Kidney epithelial cell (primary cell): ENCODE measurements around the gene HTR3D. TPM values are rescaled to one million over a fixed set of nuclear protein-coding genes. Genes with fewer than 3 reads are reported as not detected.
A peak's percentile ranks its signal among the peaks of the same experiment; 100 is the strongest.

Experiments
- DNase-seq: peaks from one replicate; pipeline ENCODE4 v3.0.0-alpha.2; 2010; ENCODE audit warnings: low read depth
- H3K27me3 ChIP-seq: 2 replicates; pipeline ENCODE4 v1.6.0; 2011; ENCODE audit warnings: low read length; ENCODE audit not compliant: control insufficient read depth, insufficient read depth
- H3K36me3 ChIP-seq: 2 replicates; pipeline ENCODE4 v1.5.1; 2011; ENCODE audit warnings: low read length; ENCODE audit not compliant: control insufficient read depth, insufficient read depth
- H3K4me3 ChIP-seq: 2 replicates; pipeline ENCODE4 v1.5.1; 2011; ENCODE audit warnings: low read depth, mild to moderate bottlenecking, control low read depth, low read length
- total RNA-seq: library from RNA; depleted of rRNA; stranded (reverse); fragments of >200 nt; gene quantifications from 2 replicates; pipeline ENCODE4 v1.2.3, GENCODE V29; 2015
- TF ChIP-seq, protein P1 (sequence below): IDR thresholded peaks from 2 replicates; pipeline ENCODE4 v1.5.1; 2011; ENCODE audit warnings: mild to moderate bottlenecking, moderate library complexity, low read length, control low read depth, inconsistent platforms; ENCODE audit not compliant: insufficient read depth, poor library complexity, severe bottlenecking

HTR3D gene
- total RNA-seq, 1 donor from 2014 or later: not detected

DNA sequence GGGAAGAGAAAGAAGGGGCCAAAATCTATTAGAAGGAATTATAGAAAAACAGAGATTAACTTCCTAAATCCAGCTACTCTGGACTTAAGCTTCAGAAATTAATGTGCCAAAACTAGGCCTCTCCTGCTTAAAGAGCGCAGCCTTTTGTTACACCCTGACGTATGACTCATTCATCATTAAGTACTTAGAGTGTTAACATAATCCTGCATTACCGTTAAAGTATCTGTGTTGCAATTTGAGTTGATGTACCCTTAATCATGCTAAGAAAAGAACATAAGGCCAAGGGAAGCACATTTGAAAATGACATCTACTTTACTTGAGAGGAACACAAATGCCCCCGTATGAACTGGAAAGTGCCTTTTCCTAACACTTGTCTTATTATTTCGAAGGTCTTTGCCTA is 7.9 kb downstream of the HTR3D start:
- H3K27me3 ChIP-seq: no peaks in the 10 kb centered on the region
- H3K36me3 ChIP-seq: no peaks in the 10 kb centered on the region
- TF ChIP-seq, protein P1, sequence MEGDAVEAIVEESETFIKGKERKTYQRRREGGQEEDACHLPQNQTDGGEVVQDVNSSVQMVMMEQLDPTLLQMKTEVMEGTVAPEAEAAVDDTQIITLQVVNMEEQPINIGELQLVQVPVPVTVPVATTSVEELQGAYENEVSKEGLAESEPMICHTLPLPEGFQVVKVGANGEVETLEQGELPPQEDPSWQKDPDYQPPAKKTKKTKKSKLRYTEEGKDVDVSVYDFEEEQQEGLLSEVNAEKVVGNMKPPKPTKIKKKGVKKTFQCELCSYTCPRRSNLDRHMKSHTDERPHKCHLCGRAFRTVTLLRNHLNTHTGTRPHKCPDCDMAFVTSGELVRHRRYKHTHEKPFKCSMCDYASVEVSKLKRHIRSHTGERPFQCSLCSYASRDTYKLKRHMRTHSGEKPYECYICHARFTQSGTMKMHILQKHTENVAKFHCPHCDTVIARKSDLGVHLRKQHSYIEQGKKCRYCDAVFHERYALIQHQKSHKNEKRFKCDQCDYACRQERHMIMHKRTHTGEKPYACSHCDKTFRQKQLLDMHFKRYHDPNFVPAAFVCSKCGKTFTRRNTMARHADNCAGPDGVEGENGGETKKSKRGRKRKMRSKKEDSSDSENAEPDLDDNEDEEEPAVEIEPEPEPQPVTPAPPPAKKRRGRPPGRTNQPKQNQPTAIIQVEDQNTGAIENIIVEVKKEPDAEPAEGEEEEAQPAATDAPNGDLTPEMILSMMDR: no peak
- no peak overlapping the region for H3K4me3 ChIP-seq
- DNase-seq: no peak

DNA sequence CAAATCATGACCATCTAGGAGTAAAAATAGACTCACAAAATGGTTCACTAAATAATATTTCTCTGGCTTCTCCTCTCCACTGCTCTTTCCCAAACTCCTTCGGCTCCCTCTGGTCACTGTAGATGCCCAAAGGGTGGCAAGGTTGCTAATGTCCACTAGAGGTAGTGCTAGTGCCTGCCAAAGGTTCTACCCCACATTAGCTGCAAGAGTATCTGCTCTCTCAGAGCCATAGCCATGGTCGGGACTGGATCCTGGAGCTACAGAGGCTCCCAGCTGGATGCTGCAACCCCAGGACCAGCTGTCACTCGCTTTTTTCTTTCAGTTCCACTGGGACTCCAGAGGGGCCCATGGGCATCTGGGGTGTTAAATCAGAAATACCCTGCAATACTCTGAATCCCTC is 8.5 kb downstream of the HTR3D start:
- TF ChIP-seq, protein P1: peak; percentile 44
- Histone ChIP-seq H3K27me3 (no peaks in the 10 kb centered on the region), H3K36me3 (no peaks in the 10 kb centered on the region), H3K4me3 (no peak overlapping the region)
- DNase-seq: no peak

DNA sequence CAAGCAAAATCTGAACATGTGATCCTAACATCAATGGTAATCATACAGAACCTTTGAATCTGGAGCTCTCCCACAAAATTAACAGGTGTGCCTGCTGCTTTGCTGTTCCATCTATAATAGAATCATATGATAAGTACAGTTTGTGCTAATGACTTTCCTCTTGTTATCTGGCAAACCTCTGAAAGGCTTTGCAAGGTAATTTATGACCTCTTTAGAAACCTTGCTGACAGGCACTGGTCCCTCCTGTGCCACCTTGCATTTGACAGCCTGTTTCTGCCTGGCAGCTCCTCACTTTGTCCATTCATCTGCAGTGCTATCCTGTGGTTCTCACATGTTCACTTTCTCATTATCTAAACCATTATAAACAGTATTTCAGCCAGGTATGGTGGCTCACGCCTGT is 11.1 kb downstream of the HTR3D start:
- DNase-seq: no peak
- Histone ChIP-seq H3K4me3 (no peak overlapping the region), H3K36me3 (no peaks in the 10 kb centered on the region), H3K27me3 (no peaks in the 10 kb centered on the region)
- TF ChIP-seq, protein P1: no peak

DNA sequence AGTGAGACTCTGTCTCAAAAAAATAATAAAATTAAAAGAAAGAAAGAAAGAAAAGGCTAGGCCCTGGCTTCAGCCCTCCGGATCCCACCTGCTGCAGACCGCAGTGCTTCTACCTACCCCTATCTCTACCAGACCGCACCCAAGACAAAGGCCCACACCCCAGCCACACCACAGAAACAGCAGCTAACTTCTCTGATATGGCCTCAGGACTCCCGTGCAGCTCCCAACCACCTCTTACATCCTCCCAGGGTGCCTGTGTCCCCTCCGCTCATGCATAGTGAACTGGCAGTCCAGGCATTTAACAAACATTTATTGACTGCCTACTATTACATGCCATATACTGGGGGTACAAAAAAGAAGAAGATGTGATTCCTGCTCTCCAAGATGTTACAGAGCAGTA is 14.5 kb downstream of the HTR3D start:
- H3K27me3 ChIP-seq: peaks cover 2% of the 10 kb centered on the region
- no peak for DNase-seq
- H3K36me3 ChIP-seq: no peaks in the 10 kb centered on the region
- no peak overlapping the region for H3K4me3 ChIP-seq
- TF ChIP-seq, protein P1: no peak

DNA sequence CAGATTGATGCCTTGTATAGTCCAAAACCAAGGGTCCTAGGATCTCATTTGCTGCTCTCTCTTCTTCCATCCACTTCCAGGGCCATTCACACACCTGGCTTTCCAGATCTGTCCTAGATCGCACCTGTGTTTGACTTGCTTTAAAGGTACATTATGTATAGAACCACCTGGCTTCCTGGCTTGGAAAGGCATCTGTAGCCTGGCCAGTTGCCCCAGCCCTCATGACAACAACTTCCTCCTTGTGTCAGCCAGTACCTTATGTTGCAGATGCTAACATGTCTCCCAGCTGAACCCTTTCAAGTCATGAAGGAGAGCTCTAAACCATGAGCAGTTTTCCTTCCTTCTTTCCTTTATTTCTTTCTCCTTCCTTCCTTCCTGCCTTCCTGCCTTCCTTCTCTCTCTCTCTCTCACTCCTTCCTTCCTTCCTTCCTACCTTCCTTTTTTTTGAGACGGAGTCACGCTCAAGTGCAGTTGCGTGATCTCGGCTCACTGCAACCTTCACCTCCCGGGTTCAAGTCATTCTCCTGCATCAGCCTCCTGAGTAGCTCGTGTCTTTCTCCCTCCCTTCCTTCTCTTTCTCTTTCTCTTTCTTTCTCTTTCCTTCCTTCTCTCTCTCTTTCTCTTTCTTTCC is 18.8 kb downstream of the HTR3D start:
- H3K4me3 ChIP-seq: no peak overlapping the region
- H3K27me3 ChIP-seq: peaks cover 7% of the 10 kb centered on the region
- H3K36me3 ChIP-seq: no peaks in the 10 kb centered on the region
- TF ChIP-seq, protein P1: no peak
- no peak for DNase-seq

DNA sequence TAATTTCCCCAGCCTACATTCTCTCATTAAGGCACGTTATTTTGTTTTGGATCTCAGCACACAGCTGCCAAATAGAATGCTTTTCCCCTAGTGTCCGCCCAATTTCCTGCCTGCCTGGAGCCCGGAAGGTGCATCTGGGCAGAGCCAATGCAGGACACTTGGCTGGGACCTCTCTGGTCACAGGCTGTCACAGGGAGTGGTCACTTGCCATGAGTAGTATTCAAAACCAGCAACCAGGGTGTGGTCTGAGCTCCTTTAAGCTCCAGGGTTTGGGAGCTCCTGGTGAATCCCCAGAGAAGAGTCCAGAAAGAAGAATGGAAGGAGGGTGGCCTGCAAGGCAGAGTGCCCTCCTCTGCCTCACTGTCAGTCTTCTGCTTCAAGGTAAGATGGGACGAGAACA is 21.2 kb downstream of the HTR3D start, which contains the start of gene HTR3C:
Gene HTR3C, plus strand, starts transcription at position 281 of the 400 bp plus-strand sequence. Its CDS starts 34 bp downstream, at position 315.
- Histone ChIP-seq H3K27me3 (peaks cover 7% of the 10 kb centered on the region), H3K4me3 (no peak within 1 kb of the TSS), H3K36me3 (no peaks in the 10 kb centered on the region)
- DNase-seq: no peak
- TF ChIP-seq, protein P1: no peak
